B cell (primary cell): ENCODE measurements around the gene IER5L.

ENCODE experiments used
- EZH2 ChIP-seq: IDR thresholded peaks from 2 replicates; pipeline ENCODE4 v1.6.1; 2012; ENCODE audit warnings: borderline replicate concordance, low read depth, mild to moderate bottlenecking, moderate library complexity, low read length; ENCODE audit not compliant: insufficient read depth, poor library complexity, severe bottlenecking
- TF ChIP-seq, protein P1 (sequence below): fragments of 200-600 bp; IDR thresholded peaks from one replicate; pipeline ENCODE4 v1.8.0; 2022; ENCODE audit warnings: antibody characterized with exemption, mild to moderate bottlenecking

DNA sequence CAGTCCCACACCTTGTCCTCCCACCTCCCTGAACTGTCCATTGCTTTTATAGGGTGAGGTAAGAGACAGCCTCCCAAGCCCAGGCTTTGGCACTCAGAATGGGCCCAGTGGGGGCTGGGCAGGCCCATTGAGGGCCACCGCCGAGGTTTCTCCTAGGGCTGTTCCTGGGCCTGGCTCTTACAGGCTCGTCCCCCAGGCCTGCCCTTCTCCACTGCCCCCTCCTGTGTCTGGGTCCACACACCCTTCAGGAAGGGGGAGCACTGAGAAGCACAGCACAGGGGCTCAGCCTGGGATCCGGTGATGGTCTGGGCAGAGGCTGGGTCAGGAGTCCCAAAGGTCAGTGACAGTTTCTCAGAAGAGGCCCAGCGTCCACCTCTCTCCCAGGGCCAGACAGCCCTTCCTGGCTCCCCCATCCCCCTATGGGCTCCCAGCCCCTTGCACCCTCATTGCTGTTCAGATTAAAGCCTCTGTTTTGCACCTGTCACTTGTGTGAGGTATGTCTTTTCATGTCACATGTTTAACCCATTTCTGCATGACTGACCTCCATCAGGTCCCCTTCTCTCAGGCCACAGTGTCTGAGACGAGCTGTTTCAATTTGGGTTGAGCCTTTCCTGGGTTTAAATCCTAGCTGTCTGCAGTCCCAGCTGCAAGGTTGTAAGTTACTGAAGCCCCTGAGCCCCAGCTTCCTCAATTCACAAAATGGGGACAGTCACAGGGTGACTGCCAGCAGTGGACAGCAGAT lies 29.4 kb downstream of the IER5L start:
- TF ChIP-seq, protein P1, sequence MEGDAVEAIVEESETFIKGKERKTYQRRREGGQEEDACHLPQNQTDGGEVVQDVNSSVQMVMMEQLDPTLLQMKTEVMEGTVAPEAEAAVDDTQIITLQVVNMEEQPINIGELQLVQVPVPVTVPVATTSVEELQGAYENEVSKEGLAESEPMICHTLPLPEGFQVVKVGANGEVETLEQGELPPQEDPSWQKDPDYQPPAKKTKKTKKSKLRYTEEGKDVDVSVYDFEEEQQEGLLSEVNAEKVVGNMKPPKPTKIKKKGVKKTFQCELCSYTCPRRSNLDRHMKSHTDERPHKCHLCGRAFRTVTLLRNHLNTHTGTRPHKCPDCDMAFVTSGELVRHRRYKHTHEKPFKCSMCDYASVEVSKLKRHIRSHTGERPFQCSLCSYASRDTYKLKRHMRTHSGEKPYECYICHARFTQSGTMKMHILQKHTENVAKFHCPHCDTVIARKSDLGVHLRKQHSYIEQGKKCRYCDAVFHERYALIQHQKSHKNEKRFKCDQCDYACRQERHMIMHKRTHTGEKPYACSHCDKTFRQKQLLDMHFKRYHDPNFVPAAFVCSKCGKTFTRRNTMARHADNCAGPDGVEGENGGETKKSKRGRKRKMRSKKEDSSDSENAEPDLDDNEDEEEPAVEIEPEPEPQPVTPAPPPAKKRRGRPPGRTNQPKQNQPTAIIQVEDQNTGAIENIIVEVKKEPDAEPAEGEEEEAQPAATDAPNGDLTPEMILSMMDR = no peak
- no peak for TF ChIP-seq EZH2
